ENCODE data around the gene TOX4. TPM values are rescaled to one million over a fixed set of nuclear protein-coding genes. Genes with fewer than 3 reads are reported as not detected.
A peak's percentile ranks its signal among the peaks of the same experiment; 100 is the strongest.

The TOX4 gene
- total RNA-seq, 1 experiment from 2014 or later: 50.1 TPM

- ATAC-seq (no peak), DNase-seq (ENCODE audit: low read depth, low spot score) (no peak)
- H3K4me3 ChIP-seq (ENCODE audit: low read depth in 2 of 2, low read length in 2 of 2): no peak overlapping the region
- in situ Hi-C loops (cut with HindIII; ENCODE audit: low pct_unique_long_range_greater_than_20kb, low sequenced_read_pairs): no loop called here
- ChIA-PET POLR2A (interaction anchor here (0.6 kb wide), 1 partner anchor 153 kb away, joined by 5 read pairs; no protein-coding TSS in a partner anchor), CTCF (interaction anchor here (0.6 kb wide), 1 partner anchor 8 kb away, joined by 4 read pairs; no protein-coding TSS in a partner anchor)
- no TSS peak for BruUV-seq (replicated peaks)
- H3K27me3 ChIP-seq (ENCODE audit: control insufficient read depth, insufficient read depth, low read length): peaks cover 4% of the 10 kb centered on the region
- no peak overlapping the region for H3K27ac ChIP-seq (ENCODE audit: low read length)
- peaks cover 3% of the 10 kb centered on the region; the same call in 1 of the 2 replicates for H3K4me1 ChIP-seq (ENCODE audit: control insufficient read depth, insufficient read depth, low read length)
- intact Hi-C loops (cut with micrococcal nuclease; ENCODE audit: unreplicated experiment): no loop called here
- H3K36me3 ChIP-seq (ENCODE audit: control insufficient read depth, insufficient read depth, low read length): no peaks in the 10 kb centered on the region
- H3K9me3 ChIP-seq (ENCODE audit: control insufficient read depth, insufficient read depth, low read depth, low read length): no peaks in the 10 kb centered on the region
- no peak for TF ChIP-seq POLR2AphosphoS5 (IDR thresholded peaks at IDR 0.05; ENCODE audit: low read depth, low read length)
- no peak for TF ChIP-seq SIN3A (IDR thresholded peaks at IDR 0.05; ENCODE audit: borderline replicate concordance, insufficient read depth, low read depth, low read length)
- TF ChIP-seq, protein P1, sequence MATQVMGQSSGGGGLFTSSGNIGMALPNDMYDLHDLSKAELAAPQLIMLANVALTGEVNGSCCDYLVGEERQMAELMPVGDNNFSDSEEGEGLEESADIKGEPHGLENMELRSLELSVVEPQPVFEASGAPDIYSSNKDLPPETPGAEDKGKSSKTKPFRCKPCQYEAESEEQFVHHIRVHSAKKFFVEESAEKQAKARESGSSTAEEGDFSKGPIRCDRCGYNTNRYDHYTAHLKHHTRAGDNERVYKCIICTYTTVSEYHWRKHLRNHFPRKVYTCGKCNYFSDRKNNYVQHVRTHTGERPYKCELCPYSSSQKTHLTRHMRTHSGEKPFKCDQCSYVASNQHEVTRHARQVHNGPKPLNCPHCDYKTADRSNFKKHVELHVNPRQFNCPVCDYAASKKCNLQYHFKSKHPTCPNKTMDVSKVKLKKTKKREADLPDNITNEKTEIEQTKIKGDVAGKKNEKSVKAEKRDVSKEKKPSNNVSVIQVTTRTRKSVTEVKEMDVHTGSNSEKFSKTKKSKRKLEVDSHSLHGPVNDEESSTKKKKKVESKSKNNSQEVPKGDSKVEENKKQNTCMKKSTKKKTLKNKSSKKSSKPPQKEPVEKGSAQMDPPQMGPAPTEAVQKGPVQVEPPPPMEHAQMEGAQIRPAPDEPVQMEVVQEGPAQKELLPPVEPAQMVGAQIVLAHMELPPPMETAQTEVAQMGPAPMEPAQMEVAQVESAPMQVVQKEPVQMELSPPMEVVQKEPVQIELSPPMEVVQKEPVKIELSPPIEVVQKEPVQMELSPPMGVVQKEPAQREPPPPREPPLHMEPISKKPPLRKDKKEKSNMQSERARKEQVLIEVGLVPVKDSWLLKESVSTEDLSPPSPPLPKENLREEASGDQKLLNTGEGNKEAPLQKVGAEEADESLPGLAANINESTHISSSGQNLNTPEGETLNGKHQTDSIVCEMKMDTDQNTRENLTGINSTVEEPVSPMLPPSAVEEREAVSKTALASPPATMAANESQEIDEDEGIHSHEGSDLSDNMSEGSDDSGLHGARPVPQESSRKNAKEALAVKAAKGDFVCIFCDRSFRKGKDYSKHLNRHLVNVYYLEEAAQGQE (IDR thresholded peaks at IDR 0.05; ENCODE audit: insufficient read depth in 1 of 2, low read depth in 2 of 2, low read length in 1 of 2): no peak
- TF ChIP-seq, protein P2, sequence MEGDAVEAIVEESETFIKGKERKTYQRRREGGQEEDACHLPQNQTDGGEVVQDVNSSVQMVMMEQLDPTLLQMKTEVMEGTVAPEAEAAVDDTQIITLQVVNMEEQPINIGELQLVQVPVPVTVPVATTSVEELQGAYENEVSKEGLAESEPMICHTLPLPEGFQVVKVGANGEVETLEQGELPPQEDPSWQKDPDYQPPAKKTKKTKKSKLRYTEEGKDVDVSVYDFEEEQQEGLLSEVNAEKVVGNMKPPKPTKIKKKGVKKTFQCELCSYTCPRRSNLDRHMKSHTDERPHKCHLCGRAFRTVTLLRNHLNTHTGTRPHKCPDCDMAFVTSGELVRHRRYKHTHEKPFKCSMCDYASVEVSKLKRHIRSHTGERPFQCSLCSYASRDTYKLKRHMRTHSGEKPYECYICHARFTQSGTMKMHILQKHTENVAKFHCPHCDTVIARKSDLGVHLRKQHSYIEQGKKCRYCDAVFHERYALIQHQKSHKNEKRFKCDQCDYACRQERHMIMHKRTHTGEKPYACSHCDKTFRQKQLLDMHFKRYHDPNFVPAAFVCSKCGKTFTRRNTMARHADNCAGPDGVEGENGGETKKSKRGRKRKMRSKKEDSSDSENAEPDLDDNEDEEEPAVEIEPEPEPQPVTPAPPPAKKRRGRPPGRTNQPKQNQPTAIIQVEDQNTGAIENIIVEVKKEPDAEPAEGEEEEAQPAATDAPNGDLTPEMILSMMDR (IDR thresholded peaks at IDR 0.05): no peak
- TF ChIP-seq TCF7L2 (IDR thresholded peaks at IDR 0.05; ENCODE audit: low read depth, low read length): no peak
These were observed 57.6 kb downstream of the TOX4 start for GRCh38 chr14:21534576-21534975.

GRCh38 chr14:21535545-21536417, 58.8 kb downstream of the TOX4 start:
- ATAC-seq: no peak
- ChIA-PET POLR2A (no interaction called here), CTCF (no interaction called here)
- DNase-seq (ENCODE audit: low read depth, low spot score): no peak
- Histone ChIP-seq H3K4me3 (ENCODE audit: low read depth in 2 of 2, low read length in 2 of 2) (peak overlapping the region in 1 of 2 experiments; percentile 36; a peak in 1 of 4 replicates), H3K36me3 (ENCODE audit: control insufficient read depth, insufficient read depth, low read length) (no peaks in the 10 kb centered on the region), H3K27me3 (ENCODE audit: control insufficient read depth, insufficient read depth, low read length) (peaks cover 4% of the 10 kb centered on the region), H3K27ac (ENCODE audit: low read length) (no peak overlapping the region), H3K4me1 (ENCODE audit: control insufficient read depth, insufficient read depth, low read length) (peaks cover 3% of the 10 kb centered on the region; the same call in 1 of the 2 replicates), H3K9me3 (ENCODE audit: control insufficient read depth, insufficient read depth, low read depth, low read length) (no peaks in the 10 kb centered on the region)
- intact Hi-C loops (cut with micrococcal nuclease; ENCODE audit: unreplicated experiment): no loop called here
- no TSS peak for BruUV-seq (replicated peaks)
- TF ChIP-seq, protein P2 (IDR thresholded peaks at IDR 0.05): no peak
- TF ChIP-seq, protein P1 (IDR thresholded peaks at IDR 0.05; ENCODE audit: insufficient read depth in 1 of 2, low read depth in 2 of 2, low read length in 1 of 2): no peak
- in situ Hi-C loops (cut with HindIII; ENCODE audit: low pct_unique_long_range_greater_than_20kb, low sequenced_read_pairs): no loop called here

Data from Panc1 (cell line).